ENCODE results near the gene IZUMO2. TPM values are rescaled to one million over a fixed set of nuclear protein-coding genes. Genes with fewer than 3 reads are reported as not detected.
A peak's percentile ranks its signal among the peaks of the same experiment; 100 is the strongest.

Gene IZUMO2
- not detected for total RNA-seq

DNA sequence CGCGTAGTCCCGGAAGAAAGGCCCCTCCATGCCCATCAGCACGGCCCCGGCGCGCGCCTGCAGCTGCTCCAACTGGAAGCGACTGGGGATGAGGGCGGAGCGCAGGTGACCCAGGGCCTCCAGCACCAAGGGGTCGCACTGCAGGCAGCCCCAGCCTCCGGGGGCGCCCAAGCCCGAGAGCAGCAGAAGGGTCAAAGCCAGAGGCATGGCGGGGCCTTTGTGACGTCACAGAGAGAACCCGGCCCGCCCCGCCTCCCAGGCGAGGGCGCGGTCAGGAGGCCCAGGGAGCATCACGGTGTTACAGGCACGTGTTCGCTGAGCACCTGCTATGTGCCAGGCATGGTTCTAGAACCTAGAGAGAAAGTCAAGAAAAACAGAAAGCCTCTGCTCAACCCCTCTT is at the start of gene IZUMO2:
Gene IZUMO2 (minus strand): TSS at position 294 of the 400 bp plus-strand sequence. CDS start 87 bp downstream, at position 207.
- ATAC-seq (no peak), DNase-seq (ENCODE audit: low spot score in 2 of 2) (no peak)
- Mint-ChIP-seq H3K36me3 (no peaks in the 10 kb centered on the region), H3K27ac (no peak within 1 kb of the TSS), H3K9me3 (peaks cover 10% of the 10 kb centered on the region in 2 donors)

DNA sequence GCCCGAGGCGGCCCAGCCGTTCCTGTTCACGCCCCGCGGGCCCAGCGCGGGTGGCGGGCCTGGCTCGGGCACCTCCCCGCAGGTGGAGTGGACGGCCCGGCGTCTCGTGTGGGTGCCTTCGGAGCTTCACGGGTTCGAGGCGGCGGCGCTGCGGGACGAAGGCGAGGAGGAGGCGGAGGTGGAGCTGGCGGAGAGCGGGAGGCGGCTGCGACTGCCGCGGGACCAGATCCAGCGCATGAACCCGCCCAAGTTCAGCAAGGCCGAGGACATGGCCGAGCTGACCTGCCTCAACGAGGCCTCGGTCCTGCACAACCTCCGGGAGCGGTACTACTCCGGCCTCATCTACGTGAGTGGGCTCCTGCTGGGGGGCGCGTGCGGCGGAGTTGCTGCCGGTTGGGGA is 47.3 kb upstream of the IZUMO2 start:
- DNase-seq (ENCODE audit: low spot score in 2 of 2) (no peak), ATAC-seq (no peak)
- no peak overlapping the region for H3K27ac Mint-ChIP-seq

DNA sequence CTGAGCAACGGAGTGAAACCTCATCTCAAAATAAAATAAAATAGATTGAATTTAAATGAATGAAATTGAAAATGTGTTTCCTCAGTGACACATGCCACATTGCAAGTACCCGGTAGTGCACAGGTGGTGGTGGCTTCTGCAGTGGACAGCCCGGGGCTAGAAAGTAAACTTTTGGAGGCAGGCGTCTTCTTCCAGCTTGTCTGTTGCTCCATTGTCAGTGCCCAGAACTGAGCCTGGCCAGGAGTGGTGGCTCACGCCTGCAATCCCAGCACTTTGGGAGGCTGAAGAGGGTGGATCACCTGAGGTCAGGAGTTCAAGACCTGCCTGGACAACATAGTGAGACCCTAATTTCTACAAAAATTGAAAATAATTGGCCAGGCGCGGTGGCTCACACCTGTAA is 46.0 kb upstream of the IZUMO2 start:
- H3K9me3 Mint-ChIP-seq = peaks cover 0 to 5% of the 10 kb centered on the region in 2 donors
- no peaks in the 10 kb centered on the region for H3K36me3 Mint-ChIP-seq
- no peak overlapping the region for H3K27ac Mint-ChIP-seq
- ATAC-seq = no peak
- DNase-seq (ENCODE audit: low spot score in 2 of 2) = no peak

More for the DNA sequence above, 47.3 kb upstream of the IZUMO2 start:
- H3K9me3 Mint-ChIP-seq = peaks cover 0 to 5% of the 10 kb centered on the region in 2 donors
- no peaks in the 10 kb centered on the region for H3K36me3 Mint-ChIP-seq

DNA sequence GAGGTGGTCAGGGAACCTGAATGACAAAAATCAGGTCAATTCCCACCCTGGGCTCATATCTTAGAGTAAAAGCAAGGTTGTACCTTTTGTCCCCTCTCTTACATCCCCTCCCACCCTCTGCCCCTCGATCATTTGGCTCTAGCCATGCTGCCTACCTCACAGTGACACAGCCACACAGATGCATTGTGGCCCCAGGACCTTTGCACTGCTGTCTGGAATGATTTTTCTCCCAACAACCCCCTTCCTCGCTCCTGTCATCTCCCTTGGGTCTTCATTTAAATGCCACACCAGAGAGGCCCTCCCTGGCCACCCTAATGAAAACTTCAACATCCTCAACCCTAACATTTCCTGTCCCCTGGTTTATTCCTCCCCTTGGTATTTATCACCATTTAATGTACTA is 44.6 kb upstream of the IZUMO2 start:
- peaks cover 0 to 5% of the 10 kb centered on the region in 2 donors for H3K9me3 Mint-ChIP-seq
- no peaks in the 10 kb centered on the region for H3K36me3 Mint-ChIP-seq
- no peak for DNase-seq (ENCODE audit: low spot score in 2 of 2)
- no peak overlapping the region for H3K27ac Mint-ChIP-seq
- no peak for ATAC-seq

- no peak for DNase-seq (ENCODE audit: low spot score in 2 of 2)
- H3K27ac Mint-ChIP-seq = no peak overlapping the region
- H3K9me3 Mint-ChIP-seq = no peaks in the 10 kb centered on the region
- peaks cover 0 to 8% of the 10 kb centered on the region in 2 donors for H3K36me3 Mint-ChIP-seq
- ATAC-seq = no peak
Measured at GRCh38 chr19:50206191-50206590, 43.1 kb upstream of the IZUMO2 start.

GRCh38 chr19:50205681-50206138 is 42.6 kb upstream of the IZUMO2 start:
- Mint-ChIP-seq H3K36me3 (peaks cover 0 to 8% of the 10 kb centered on the region in 2 donors), H3K9me3 (no peaks in the 10 kb centered on the region), H3K27ac (no peak overlapping the region)
- ATAC-seq (no peak), DNase-seq (ENCODE audit: low spot score in 2 of 2) (no peak)

- ATAC-seq (peak in 1 of 2 donors; percentile 69), DNase-seq (ENCODE audit: low spot score in 2 of 2) (no peak)
- Mint-ChIP-seq H3K9me3 (no peaks in the 10 kb centered on the region), H3K27ac (no peak overlapping the region), H3K36me3 (peaks cover 0 to 8% of the 10 kb centered on the region in 2 donors)
Measured at GRCh38 chr19:50204811-50205675, 42.0 kb upstream of the IZUMO2 start.

- no peak for DNase-seq (ENCODE audit: low spot score in 2 of 2)
- Mint-ChIP-seq H3K36me3 (peaks cover 0 to 8% of the 10 kb centered on the region in 2 donors), H3K9me3 (no peaks in the 10 kb centered on the region), H3K27ac (no peak overlapping the region)
- ATAC-seq = no peak
Measured at GRCh38 chr19:50204081-50204428, 41.0 kb upstream of the IZUMO2 start.

GRCh38 chr19:50203281-50204080 is 40.4 kb upstream of the IZUMO2 start, which contains the start of gene MYH14:
Gene MYH14 (plus strand): TSS chr19:50203622. CDS start chr19:50210366, 6,744 bp downstream.
- no peak within 1 kb of the TSS for H3K27ac Mint-ChIP-seq
- peak in 1 of 2 donors; percentile 29 for DNase-seq (ENCODE audit: low spot score in 2 of 2)
- peaks cover 0 to 8% of the 10 kb centered on the region in 2 donors for H3K36me3 Mint-ChIP-seq
- H3K9me3 Mint-ChIP-seq = no peaks in the 10 kb centered on the region
- ATAC-seq = peak in 1 of 2 donors; percentile 73

DNA sequence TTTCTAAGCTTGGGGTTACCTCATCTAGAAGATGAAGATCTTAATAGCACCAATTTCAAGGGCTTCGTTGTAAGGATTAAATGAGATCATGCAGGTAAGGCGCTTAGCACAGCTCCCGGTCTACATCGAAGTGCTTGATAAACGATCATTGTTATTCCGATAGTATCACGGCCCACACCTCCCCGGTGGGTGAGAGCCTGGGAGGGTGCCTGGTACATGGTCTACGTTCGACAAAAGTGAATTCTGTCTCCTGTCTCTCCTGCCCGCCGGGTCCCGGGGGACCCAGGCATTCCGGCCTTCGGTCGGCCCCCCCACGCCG is 39.8 kb upstream of the IZUMO2 start:
- no peak for ATAC-seq
- no peaks in the 10 kb centered on the region for H3K9me3 Mint-ChIP-seq

DNA sequence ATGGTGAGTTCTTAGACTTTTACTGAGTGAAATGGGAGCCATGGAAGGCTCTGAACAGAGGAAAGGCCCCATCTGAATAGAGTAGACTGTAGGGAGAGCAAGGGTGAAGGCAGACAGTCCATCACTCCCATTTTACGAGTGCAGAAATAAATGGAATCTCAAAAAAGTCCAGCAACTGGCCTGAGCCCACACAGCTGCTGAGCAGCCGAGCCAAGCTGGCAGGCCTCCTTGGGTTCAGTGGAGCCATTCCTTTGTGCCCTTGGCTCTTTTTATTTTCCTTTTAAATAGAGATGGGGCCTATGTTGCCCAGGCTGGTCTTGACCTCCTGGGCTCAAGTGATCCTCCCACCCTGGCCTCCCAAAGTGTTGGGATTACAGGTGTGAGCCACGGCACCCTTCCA is 39.3 kb upstream of the IZUMO2 start:
- no peak for DNase-seq (ENCODE audit: low spot score in 2 of 2)
- no peaks in the 10 kb centered on the region for H3K9me3 Mint-ChIP-seq
- ATAC-seq = no peak
- no peak overlapping the region for H3K27ac Mint-ChIP-seq
- peaks cover 0 to 8% of the 10 kb centered on the region in 2 donors for H3K36me3 Mint-ChIP-seq

More for the DNA sequence above, 39.8 kb upstream of the IZUMO2 start:
- Mint-ChIP-seq H3K36me3 (peaks cover 0 to 8% of the 10 kb centered on the region in 2 donors), H3K27ac (no peak overlapping the region)
- no peak for DNase-seq (ENCODE audit: low spot score in 2 of 2)

DNA sequence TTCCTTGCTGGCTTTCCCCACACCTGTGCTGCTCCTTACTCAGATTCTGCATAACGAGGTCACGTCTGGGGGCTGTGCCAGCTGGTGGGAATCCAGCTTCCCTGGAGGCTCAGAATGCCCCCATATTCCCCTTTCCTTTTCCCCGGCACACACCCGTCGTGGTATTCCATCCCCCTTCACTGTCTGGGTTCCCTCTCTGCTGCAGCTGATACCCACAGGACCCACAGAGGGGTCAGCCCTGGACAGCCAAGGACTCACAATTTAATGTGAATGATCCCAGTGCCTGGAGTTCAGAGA is 36.1 kb upstream of the IZUMO2 start:
- H3K27ac Mint-ChIP-seq = no peak overlapping the region
- no peak for DNase-seq (ENCODE audit: low spot score in 2 of 2)
- no peak for ATAC-seq

GRCh38 chr19:50198431-50199258 is 35.6 kb upstream of the IZUMO2 start:
- Mint-ChIP-seq H3K27ac (peak overlapping the region in 1 of 2 donors; percentile 16), H3K36me3 (peaks cover 0 to 8% of the 10 kb centered on the region in 2 donors), H3K9me3 (no peaks in the 10 kb centered on the region)
- ATAC-seq = no peak
- no peak for DNase-seq (ENCODE audit: low spot score in 2 of 2)

More for the DNA sequence above, 36.1 kb upstream of the IZUMO2 start:
- H3K36me3 Mint-ChIP-seq = peaks cover 0 to 8% of the 10 kb centered on the region in 2 donors
- no peaks in the 10 kb centered on the region for H3K9me3 Mint-ChIP-seq

DNA sequence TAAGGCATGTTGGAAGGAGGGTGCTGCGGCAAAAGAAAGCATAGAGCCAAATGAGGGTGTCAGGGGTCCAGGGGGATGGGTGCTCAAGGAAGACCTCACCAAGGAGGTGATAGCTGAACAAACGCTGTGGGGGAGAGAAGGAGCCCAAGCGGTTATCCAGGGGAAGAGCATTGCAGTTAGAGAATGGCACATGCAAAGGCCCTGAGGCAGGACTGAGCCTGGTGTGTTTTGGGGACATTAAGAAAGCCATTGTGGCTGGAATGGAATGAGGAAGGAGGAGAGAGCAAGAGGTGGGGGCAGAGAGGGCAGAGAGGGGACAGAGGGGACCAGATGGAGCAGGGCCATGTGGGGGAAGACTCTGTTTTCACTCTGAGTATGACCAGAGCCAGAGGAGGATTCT is 34.3 kb upstream of the IZUMO2 start:
- ATAC-seq = no peak
- no peak overlapping the region for H3K27ac Mint-ChIP-seq
- H3K9me3 Mint-ChIP-seq = no peaks in the 10 kb centered on the region
- H3K36me3 Mint-ChIP-seq = peaks cover 0 to 8% of the 10 kb centered on the region in 2 donors
- DNase-seq (ENCODE audit: low spot score in 2 of 2) = no peak

DNA sequence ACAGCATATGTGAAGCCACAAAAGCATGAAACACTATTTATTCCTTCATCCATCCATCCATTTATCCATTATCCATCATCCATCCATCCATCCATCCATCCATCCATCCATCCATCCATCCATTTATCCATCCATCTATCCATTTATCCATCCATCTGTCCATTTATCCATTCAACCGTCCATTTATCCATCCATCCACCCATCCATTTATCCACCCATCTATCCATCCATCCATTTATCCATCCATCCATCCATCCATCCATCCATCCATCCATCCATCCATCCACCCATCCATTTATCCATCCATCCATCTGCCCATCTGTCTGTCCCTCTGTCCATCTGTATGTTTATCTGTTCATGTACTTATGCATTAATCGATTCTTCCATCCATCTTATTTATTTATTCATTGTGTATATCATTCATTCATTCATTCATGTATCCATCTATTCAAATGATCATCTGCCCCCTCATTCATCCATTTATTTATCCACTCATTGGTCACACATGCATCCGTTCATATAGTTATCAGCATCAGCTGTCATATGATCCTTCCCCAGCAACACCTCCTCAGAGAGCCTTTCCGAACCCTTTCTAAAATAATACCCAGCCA is 33.3 kb upstream of the IZUMO2 start:
- Mint-ChIP-seq H3K27ac (no peak overlapping the region), H3K9me3 (no peaks in the 10 kb centered on the region), H3K36me3 (no peaks in the 10 kb centered on the region)
- DNase-seq (ENCODE audit: low spot score in 2 of 2) (no peak), ATAC-seq (no peak)

DNA sequence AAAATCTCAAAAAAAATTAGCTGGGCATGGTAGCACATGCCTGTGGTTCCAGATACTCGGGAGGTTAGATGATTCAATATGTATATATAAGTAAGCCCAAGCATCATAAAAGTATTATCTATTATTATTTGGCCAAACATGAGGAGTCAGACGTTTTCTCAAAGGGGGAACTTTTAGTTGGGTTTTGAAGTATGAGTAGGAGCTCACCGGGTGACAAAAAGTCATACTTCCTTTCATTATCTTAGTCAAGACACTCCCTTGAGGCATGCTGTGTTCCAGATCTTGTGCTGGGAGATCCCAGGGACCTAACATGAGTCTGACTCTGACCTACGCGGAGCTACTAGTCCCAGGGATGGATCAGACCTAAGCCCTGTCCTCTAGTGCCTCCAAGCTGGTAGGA is 32.1 kb upstream of the IZUMO2 start:
- H3K27ac Mint-ChIP-seq = no peak overlapping the region
- H3K36me3 Mint-ChIP-seq = no peaks in the 10 kb centered on the region
- no peak for ATAC-seq
- DNase-seq (ENCODE audit: low spot score in 2 of 2) = no peak
- H3K9me3 Mint-ChIP-seq = no peaks in the 10 kb centered on the region
